ENCODE measurements around the gene AEN.
A peak's percentile ranks its signal among the peaks of the same experiment; 100 is the strongest.

Gene AEN

GRCh38 chr15:88586401-88587162 is 34.6 kb upstream of the AEN start:
- no peak for TF ChIP-seq CTCF (conservative IDR thresholded peaks at IDR 0.05; ENCODE audit: low read length)
- DNase-seq (ENCODE audit: low read depth), result no peak
- no peak overlapping the region for H3K4me3 ChIP-seq (ENCODE audit: low read length)

DNA sequence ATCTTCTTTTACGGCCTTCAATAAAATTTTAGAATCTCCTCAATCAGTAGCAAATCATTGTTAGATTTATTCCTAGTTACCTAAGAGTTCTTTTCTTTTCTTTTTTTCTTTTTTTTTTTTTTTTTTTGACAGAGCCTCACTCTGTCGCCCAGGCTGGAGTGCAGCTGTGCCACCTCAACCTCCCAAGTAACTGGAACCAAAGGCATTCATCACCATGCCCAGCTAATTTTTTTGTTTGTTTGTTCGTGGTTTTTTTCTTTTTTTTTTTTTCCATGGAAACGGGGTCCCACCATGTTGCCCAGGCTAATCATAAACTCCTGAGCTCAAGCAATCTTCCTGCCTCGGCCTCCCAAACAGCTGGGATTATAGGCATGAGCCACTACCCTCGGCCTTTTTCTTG is 30.4 kb upstream of the AEN start:
- DNase-seq (ENCODE audit: low read depth), result no peak
- no peak overlapping the region for H3K4me3 ChIP-seq (ENCODE audit: low read length)
- TF ChIP-seq CTCF (conservative IDR thresholded peaks at IDR 0.05; ENCODE audit: low read length), result no peak

DNA sequence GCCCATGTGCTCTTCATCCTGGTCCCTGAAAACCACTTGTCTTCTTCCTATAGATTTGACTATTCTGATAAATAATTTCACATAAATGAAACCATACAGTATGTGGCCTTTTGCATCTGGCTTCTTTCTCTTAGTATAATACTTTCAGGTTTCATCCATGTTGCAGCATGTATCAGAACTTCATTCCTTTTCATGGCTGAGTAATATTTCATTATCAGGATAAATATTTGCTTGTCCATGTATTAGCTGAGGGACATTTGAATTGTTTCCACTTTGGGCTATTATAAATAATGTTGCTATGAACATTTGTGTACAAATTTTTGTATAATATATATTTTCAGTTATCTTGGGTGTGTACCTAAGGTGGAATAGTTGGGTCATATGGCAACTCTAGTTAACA is 29.8 kb upstream of the AEN start:
- no peak for DNase-seq (ENCODE audit: low read depth)
- TF ChIP-seq CTCF (conservative IDR thresholded peaks at IDR 0.05; ENCODE audit: low read length), result no peak
- no peak overlapping the region for H3K4me3 ChIP-seq (ENCODE audit: low read length)

DNA sequence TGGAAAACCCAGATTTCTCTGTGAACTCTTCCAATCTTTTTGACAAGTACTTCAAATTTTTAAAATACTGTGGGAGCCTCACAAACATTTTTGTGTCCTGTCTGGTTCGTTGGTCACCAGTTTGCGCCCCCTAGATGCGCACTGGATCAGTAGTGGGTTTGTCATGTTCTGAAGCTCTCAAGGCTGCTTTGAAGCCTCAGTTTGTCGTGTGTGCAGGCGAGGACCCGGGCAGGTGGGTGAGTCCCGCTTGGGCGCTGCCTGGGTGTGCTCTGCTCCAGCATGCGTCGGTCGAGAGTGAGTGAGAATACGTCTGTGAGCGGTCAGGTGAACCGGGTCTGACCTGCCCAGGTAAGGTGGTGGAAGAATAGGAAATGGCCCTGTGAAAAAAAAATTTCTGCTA is 17.3 kb upstream of the AEN start:
- no peak for DNase-seq (ENCODE audit: low read depth)
- no peak for TF ChIP-seq CTCF (conservative IDR thresholded peaks at IDR 0.05; ENCODE audit: low read length)
- H3K4me3 ChIP-seq (ENCODE audit: low read length), result no peak overlapping the region

- no peak for TF ChIP-seq CTCF (conservative IDR thresholded peaks at IDR 0.05; ENCODE audit: low read length)
- DNase-seq (ENCODE audit: low read depth), result no peak
- H3K4me3 ChIP-seq (ENCODE audit: low read length), result no peak overlapping the region
These were observed 16.6 kb upstream of the AEN start for GRCh38 chr15:88604381-88605188.

- no peak overlapping the region for H3K4me3 ChIP-seq (ENCODE audit: low read length)
- DNase-seq (ENCODE audit: low read depth), result peak; percentile 12
- no peak for TF ChIP-seq CTCF (conservative IDR thresholded peaks at IDR 0.05; ENCODE audit: low read length)
These were observed 15.7 kb upstream of the AEN start for GRCh38 chr15:88605189-88606069.
